ENCODE results near the gene CYP27A1.

Gene CYP27A1

GRCh38 chr2:218823196-218823855 lies 41.4 kb downstream of the CYP27A1 start:
- no peak for ATAC-seq
- TF ChIP-seq ARNTL (CRISPR knock-in tag; IDR thresholded peaks at IDR 0.05; ENCODE audit: borderline replicate concordance, low read depth), result no peak

GRCh38 chr2:218824004-218824403 lies 42.1 kb downstream of the CYP27A1 start:
- TF ChIP-seq ZFP3 (CRISPR knock-in tag; IDR thresholded peaks at IDR 0.05) (no peak), GLIS3 (CRISPR knock-in tag; IDR thresholded peaks at IDR 0.05) (no peak), ARNTL (CRISPR knock-in tag; IDR thresholded peaks at IDR 0.05; ENCODE audit: borderline replicate concordance, low read depth) (no peak), ZFP30 (CRISPR knock-in tag; IDR thresholded peaks at IDR 0.05) (no peak), PATZ1 (CRISPR knock-in tag; IDR thresholded peaks at IDR 0.05; ENCODE audit: borderline replicate concordance) (no peak)
- TF ChIP-seq, protein P1, sequence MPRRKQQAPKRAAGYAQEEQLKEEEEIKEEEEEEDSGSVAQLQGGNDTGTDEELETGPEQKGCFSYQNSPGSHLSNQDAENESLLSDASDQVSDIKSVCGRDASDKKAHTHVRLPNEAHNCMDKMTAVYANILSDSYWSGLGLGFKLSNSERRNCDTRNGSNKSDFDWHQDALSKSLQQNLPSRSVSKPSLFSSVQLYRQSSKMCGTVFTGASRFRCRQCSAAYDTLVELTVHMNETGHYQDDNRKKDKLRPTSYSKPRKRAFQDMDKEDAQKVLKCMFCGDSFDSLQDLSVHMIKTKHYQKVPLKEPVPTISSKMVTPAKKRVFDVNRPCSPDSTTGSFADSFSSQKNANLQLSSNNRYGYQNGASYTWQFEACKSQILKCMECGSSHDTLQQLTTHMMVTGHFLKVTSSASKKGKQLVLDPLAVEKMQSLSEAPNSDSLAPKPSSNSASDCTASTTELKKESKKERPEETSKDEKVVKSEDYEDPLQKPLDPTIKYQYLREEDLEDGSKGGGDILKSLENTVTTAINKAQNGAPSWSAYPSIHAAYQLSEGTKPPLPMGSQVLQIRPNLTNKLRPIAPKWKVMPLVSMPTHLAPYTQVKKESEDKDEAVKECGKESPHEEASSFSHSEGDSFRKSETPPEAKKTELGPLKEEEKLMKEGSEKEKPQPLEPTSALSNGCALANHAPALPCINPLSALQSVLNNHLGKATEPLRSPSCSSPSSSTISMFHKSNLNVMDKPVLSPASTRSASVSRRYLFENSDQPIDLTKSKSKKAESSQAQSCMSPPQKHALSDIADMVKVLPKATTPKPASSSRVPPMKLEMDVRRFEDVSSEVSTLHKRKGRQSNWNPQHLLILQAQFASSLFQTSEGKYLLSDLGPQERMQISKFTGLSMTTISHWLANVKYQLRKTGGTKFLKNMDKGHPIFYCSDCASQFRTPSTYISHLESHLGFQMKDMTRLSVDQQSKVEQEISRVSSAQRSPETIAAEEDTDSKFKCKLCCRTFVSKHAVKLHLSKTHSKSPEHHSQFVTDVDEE (CRISPR knock-in tag; IDR thresholded peaks at IDR 0.05), result no peak
- ATAC-seq, result no peak

GRCh38 chr2:218826791-218827190 lies 44.8 kb downstream of the CYP27A1 start:
- no peak for ATAC-seq
- TF ChIP-seq OSR1 (CRISPR knock-in tag; IDR thresholded peaks at IDR 0.05) (no peak), ZNF8 (CRISPR knock-in tag; IDR thresholded peaks at IDR 0.05) (no peak), ISL1 (CRISPR knock-in tag; IDR thresholded peaks at IDR 0.05) (no peak), TCF4 (CRISPR knock-in tag; IDR thresholded peaks at IDR 0.05; ENCODE audit: borderline replicate concordance) (no peak), BACH2 (CRISPR knock-in tag; IDR thresholded peaks at IDR 0.05; ENCODE audit: borderline replicate concordance) (no peak), GLIS3 (CRISPR knock-in tag; IDR thresholded peaks at IDR 0.05) (no peak), ESRRG (CRISPR knock-in tag; IDR thresholded peaks at IDR 0.05) (no peak), CSRNP3 (CRISPR knock-in tag; IDR thresholded peaks at IDR 0.05) (no peak), PATZ1 (CRISPR knock-in tag; IDR thresholded peaks at IDR 0.05; ENCODE audit: borderline replicate concordance) (no peak)
- TF ChIP-seq, protein P1 (CRISPR knock-in tag; IDR thresholded peaks at IDR 0.05), result no peak
- TF ChIP-seq, protein P2, sequence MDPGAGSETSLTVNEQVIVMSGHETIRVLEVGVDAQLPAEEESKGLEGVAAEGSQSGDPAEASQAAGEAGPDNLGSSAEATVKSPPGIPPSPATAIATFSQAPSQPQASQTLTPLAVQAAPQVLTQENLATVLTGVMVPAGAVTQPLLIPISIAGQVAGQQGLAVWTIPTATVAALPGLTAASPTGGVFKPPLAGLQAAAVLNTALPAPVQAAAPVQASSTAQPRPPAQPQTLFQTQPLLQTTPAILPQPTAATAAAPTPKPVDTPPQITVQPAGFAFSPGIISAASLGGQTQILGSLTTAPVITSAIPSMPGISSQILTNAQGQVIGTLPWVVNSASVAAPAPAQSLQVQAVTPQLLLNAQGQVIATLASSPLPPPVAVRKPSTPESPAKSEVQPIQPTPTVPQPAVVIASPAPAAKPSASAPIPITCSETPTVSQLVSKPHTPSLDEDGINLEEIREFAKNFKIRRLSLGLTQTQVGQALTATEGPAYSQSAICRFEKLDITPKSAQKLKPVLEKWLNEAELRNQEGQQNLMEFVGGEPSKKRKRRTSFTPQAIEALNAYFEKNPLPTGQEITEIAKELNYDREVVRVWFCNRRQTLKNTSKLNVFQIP (CRISPR knock-in tag; IDR thresholded peaks at IDR 0.05; ENCODE audit: borderline replicate concordance, low read depth), result no peak

All from SK-N-SH treated with all-trans-retinoic acid at 6 μM for 48 hours (cell line).